Measurements from ENCODE around the gene RS1.

Gene RS1

DNA sequence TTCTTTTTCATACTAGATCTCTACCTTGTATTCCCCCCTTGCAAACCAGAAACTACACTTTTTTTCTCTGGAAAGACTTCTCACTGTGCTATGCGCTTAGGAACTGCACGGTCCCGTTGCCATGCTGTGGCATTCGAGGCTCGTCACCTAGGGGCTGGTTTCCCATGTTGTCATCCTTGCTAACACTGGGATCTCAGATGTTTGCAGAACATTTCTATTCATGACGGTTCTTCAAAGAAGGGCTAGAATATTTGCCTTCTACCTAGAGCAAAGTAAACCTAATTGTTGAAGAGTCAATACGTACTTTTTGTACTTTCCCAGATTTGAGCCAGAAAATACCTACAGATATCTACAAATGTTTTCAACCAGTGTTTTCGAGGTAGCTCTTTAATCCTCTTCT lies 41.0 kb downstream of the RS1 start:
- no peak for TF ChIP-seq ZFX (IDR thresholded peaks at IDR 0.05)
- TF ChIP-seq, protein P1, sequence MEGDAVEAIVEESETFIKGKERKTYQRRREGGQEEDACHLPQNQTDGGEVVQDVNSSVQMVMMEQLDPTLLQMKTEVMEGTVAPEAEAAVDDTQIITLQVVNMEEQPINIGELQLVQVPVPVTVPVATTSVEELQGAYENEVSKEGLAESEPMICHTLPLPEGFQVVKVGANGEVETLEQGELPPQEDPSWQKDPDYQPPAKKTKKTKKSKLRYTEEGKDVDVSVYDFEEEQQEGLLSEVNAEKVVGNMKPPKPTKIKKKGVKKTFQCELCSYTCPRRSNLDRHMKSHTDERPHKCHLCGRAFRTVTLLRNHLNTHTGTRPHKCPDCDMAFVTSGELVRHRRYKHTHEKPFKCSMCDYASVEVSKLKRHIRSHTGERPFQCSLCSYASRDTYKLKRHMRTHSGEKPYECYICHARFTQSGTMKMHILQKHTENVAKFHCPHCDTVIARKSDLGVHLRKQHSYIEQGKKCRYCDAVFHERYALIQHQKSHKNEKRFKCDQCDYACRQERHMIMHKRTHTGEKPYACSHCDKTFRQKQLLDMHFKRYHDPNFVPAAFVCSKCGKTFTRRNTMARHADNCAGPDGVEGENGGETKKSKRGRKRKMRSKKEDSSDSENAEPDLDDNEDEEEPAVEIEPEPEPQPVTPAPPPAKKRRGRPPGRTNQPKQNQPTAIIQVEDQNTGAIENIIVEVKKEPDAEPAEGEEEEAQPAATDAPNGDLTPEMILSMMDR (conservative IDR thresholded peaks at IDR 0.05), result no peak
- H3K27ac ChIP-seq, result no peak overlapping the region

DNA sequence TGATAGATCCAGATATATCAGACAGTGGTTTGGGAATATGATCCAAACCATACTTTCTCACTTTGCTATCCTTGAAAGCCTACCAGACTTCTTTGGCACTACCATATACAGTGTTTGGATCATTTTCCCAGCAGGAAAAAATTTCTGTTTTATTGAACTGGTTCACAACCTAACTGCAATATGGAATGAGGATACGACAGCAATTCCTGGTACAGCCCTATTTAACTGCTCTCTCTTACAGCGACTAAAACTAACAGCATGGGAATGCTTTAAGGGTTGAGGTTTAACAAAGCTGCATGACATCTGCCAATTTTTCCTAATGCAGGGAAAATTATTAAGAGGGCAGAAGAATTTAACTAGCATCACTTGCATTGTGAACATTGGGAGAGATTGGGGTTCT lies 47.3 kb downstream of the RS1 start:
- TF ChIP-seq, protein P1 (conservative IDR thresholded peaks at IDR 0.05), result no peak
- no peak for TF ChIP-seq ZFX (IDR thresholded peaks at IDR 0.05)
- no peak overlapping the region for H3K27ac ChIP-seq

DNA sequence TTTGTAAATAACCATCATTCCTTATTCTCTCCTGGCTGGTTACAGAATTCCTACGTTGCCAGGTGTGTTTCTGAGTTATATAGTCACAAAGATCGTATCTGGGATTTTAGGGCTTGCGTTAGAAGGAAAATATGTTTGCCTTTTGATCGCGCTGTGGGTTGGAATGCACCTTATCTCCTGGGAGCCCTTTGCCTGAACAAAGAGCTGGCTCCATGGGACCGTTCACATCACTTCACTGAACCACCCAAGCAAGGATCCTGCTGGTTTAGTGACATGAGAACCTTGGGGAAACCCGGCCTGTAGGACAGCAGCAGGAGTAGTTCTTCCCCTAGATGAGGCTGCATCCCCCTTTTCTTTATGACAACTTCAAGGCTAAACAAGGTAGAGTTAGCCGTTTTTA lies 51.6 kb downstream of the RS1 start:
- TF ChIP-seq, protein P1 (conservative IDR thresholded peaks at IDR 0.05), result no peak
- no peak overlapping the region for H3K27ac ChIP-seq

DNA sequence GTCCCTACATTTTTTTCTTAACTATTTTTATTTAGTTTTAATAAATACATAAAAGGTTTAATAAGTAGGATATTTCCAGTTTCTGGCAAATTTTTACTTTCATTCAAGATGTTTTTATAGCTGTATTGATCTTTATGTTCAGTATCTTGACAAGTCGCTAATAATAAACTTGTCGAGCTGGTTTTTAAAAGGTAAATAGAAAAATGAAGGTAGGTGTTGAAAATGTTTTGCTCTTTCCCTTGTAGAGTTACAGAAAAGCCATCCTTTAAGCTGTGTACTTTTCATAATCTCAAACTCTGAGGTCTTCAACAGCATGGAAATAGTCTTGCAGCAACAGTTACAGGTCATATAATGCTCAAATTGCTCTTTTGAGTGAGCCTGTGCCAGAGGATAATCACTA lies 52.6 kb downstream of the RS1 start:
- no peak overlapping the region for H3K27ac ChIP-seq
- TF ChIP-seq, protein P1 (conservative IDR thresholded peaks at IDR 0.05), result no peak
- no peak for TF ChIP-seq ZFX (IDR thresholded peaks at IDR 0.05)

DNA sequence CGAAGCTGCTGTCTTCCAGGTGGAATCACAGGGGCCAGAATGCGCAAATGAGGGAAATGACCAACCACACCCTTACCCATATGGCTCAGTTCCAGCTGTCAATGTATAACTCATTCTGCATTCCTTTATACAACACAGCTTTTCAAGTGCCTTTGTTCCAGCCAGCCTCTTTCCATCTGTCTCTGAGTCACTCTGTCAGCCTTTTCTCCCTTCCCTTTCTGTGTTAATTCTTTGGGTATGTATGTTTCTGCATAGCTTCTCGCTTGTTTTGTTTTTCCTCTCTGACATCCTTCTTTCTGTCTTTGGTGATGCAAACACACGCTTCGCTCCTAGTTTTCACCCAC lies 54.5 kb downstream of the RS1 start:
- no peak overlapping the region for H3K27ac ChIP-seq
- TF ChIP-seq ZFX (IDR thresholded peaks at IDR 0.05), result no peak
- TF ChIP-seq, protein P1 (conservative IDR thresholded peaks at IDR 0.05), result no peak

DNA sequence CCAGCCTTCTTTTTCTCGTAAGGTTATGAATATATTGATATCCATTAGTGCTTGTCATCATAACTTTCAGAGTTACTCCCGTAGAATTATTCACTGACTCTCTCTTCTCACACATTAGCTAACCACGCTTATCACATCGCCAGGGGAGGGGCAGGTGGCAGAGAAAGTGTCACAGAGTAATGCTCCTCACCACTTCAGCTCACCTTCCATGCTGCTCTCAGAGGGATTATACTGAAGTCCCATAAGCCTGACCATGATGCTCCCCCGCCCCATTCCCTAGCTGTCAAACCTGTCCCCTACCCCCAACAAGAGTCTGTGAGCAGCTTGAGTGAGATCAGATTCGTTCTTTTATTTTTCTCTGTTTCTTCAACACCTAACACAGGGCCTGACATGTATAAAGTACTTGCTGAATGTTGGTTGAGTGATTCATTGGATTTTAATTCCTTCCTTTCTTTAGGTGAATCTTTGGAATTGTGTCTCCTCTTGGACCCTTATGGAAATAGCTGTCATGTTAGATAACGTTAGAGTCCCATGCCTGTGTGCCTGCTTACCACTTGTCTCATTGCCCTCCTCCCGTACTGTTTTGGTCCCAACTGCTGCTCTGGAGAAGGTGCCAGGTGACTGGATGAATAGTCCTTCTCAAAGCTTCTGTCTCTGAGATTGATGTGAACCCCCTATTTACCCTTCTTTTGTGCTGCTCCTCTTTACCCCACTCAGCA lies 55.1 kb downstream of the RS1 start:
- no peak overlapping the region for H3K27ac ChIP-seq
- TF ChIP-seq, protein P1 (conservative IDR thresholded peaks at IDR 0.05), result no peak
- no peak for TF ChIP-seq ZFX (IDR thresholded peaks at IDR 0.05)

DNA sequence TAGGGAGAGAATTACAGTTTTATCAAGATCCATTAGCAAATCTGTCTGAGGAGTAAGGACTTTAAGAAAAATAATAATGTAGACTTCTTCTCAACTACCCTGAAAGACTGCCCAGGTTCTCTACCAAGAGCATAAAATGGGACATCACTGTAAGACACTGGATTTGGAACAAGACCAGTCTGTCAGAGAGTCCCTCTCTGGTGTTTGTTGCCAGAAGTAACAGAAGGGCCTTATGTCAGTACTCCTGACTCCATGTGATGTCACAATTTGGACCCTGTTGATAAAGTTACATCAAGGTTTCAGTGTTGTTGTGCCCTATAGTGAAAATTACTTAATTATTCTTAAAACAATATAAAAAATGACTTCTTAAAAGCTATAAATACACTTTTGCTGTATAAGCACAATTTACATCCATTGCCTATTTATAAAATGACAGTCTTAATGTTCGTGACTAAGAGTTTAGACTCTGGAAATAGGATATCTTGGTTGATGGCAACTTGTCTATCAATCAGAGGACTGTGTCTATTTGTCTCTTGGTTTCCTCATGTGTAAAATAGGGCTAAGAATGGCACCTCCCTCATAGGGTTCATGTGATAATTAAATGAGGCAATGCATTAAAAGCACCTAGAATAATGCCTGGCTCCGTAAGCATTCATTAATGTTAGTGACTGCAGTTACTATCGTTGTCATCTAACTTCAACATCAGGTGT lies 57.8 kb downstream of the RS1 start:
- H3K27ac ChIP-seq, result no peak overlapping the region
- TF ChIP-seq ZFX (IDR thresholded peaks at IDR 0.05), result no peak
- TF ChIP-seq, protein P1 (conservative IDR thresholded peaks at IDR 0.05), result no peak

Measured in C4-2B (cell line).